Measurements from ENCODE around the gene BCL11A.

Gene BCL11A

GRCh38 chr2:60495041-60495625 is 58.3 kb downstream of the BCL11A start:
- Histone ChIP-seq H3K9me2 (replicated peaks; ENCODE audit: control insufficient read depth, low read length) (no peaks in the 10 kb centered on the region), H4K20me1 (ENCODE audit: control insufficient read depth, insufficient read depth, low read depth, low read length) (peaks cover 43% of the 10 kb centered on the region), H3K9me3 (ENCODE audit: control insufficient read depth, insufficient read depth, low read length) (no peaks in the 10 kb centered on the region), H3F3A (ENCODE audit: control insufficient read depth, insufficient read depth) (peaks cover 5% of the 10 kb centered on the region), H3K27me3 (ENCODE audit: control insufficient read depth, low read length) (no peaks in the 10 kb centered on the region), H3K36me3 (ENCODE audit: control insufficient read depth, low read length) (peaks cover 97% of the 10 kb centered on the region), H3K4me3 (ENCODE audit: low read length) (no peak overlapping the region), H3K79me2 (ENCODE audit: control insufficient read depth, low read length) (peaks cover 100% of the 10 kb centered on the region), H3K4me2 (ENCODE audit: low read length) (peak overlapping the region; percentile 7; the same call in 1 of the 2 replicates), H3K4me1 (ENCODE audit: control insufficient read depth, low read length) (peaks cover 100% of the 10 kb centered on the region), H3K27ac (ENCODE audit: low read depth, low read length) (no peak overlapping the region)
- no peak for TF ChIP-seq CTCF (IDR thresholded peaks at IDR 0.05; ENCODE audit: low read depth, low read length, poor library complexity, severe bottlenecking)
- TF ChIP-seq EZH2phosphoT487 (IDR thresholded peaks at IDR 0.05; ENCODE audit: borderline replicate concordance, low read length) = no peak

- peaks cover 11% of the 10 kb centered on the region for H3F3A ChIP-seq (ENCODE audit: control insufficient read depth, insufficient read depth)
- TF ChIP-seq EZH2phosphoT487 (IDR thresholded peaks at IDR 0.05; ENCODE audit: borderline replicate concordance, low read length) (no peak), CTCF (IDR thresholded peaks at IDR 0.05; ENCODE audit: low read depth, low read length, poor library complexity, severe bottlenecking) (no peak)
- H3K4me3 ChIP-seq (ENCODE audit: low read length) = no peak overlapping the region
- peak overlapping the region; percentile 16; the same call in 1 of the 2 replicates for H3K4me2 ChIP-seq (ENCODE audit: low read length)
- no peak overlapping the region for H3K27ac ChIP-seq (ENCODE audit: low read depth, low read length)
- H4K20me1 ChIP-seq (ENCODE audit: control insufficient read depth, insufficient read depth, low read depth, low read length) = peaks cover 46% of the 10 kb centered on the region
- H3K4me1 ChIP-seq (ENCODE audit: control insufficient read depth, low read length) = peaks cover 100% of the 10 kb centered on the region
- H3K9me3 ChIP-seq (ENCODE audit: control insufficient read depth, insufficient read depth, low read length) = no peaks in the 10 kb centered on the region
- H3K9me2 ChIP-seq (replicated peaks; ENCODE audit: control insufficient read depth, low read length) = no peaks in the 10 kb centered on the region
- no peaks in the 10 kb centered on the region for H3K27me3 ChIP-seq (ENCODE audit: control insufficient read depth, low read length)
- peaks cover 100% of the 10 kb centered on the region for H3K79me2 ChIP-seq (ENCODE audit: control insufficient read depth, low read length)
- H3K36me3 ChIP-seq (ENCODE audit: control insufficient read depth, low read length) = peaks cover 97% of the 10 kb centered on the region
Measured at GRCh38 chr2:60493804-60494387, 59.6 kb downstream of the BCL11A start.

GRCh38 chr2:60492548-60492947 is 60.9 kb downstream of the BCL11A start:
- Histone ChIP-seq H3K4me2 (ENCODE audit: low read length) (no peak overlapping the region; the same call in 1 of the 2 replicates), H3K36me3 (ENCODE audit: control insufficient read depth, low read length) (peaks cover 96% of the 10 kb centered on the region), H4K20me1 (ENCODE audit: control insufficient read depth, insufficient read depth, low read depth, low read length) (peaks cover 44% of the 10 kb centered on the region), H3K4me3 (ENCODE audit: low read length) (no peak overlapping the region), H3K79me2 (ENCODE audit: control insufficient read depth, low read length) (peaks cover 100% of the 10 kb centered on the region), H3K27ac (ENCODE audit: low read depth, low read length) (no peak overlapping the region; the same call in 1 of the 2 replicates), H3K9me2 (replicated peaks; ENCODE audit: control insufficient read depth, low read length) (no peaks in the 10 kb centered on the region), H3F3A (ENCODE audit: control insufficient read depth, insufficient read depth) (peaks cover 18% of the 10 kb centered on the region), H3K4me1 (ENCODE audit: control insufficient read depth, low read length) (peaks cover 100% of the 10 kb centered on the region), H3K9me3 (ENCODE audit: control insufficient read depth, insufficient read depth, low read length) (no peaks in the 10 kb centered on the region), H3K27me3 (ENCODE audit: control insufficient read depth, low read length) (no peaks in the 10 kb centered on the region)
- no peak for TF ChIP-seq EZH2phosphoT487 (IDR thresholded peaks at IDR 0.05; ENCODE audit: borderline replicate concordance, low read length)
- TF ChIP-seq CTCF (IDR thresholded peaks at IDR 0.05; ENCODE audit: low read depth, low read length, poor library complexity, severe bottlenecking) = no peak

All from DOHH2 (cell line).